WI38 (cell line): ENCODE data around the gene SORL1.
A peak's percentile ranks its signal among the peaks of the same experiment; 100 is the strongest.

Source experiments
- H3K4me3 ChIP-seq: 2 replicates; pipeline ENCODE4 v1.5.1; 2011; ENCODE audit warnings: low read depth, mild to moderate bottlenecking, control low read depth, low read length
- TF ChIP-seq, protein P1 (sequence below): IDR thresholded peaks from 2 replicates; pipeline ENCODE4 v1.5.1; 2012; ENCODE audit warnings: low read depth, mild to moderate bottlenecking, control low read depth, low read length

Gene SORL1

DNA sequence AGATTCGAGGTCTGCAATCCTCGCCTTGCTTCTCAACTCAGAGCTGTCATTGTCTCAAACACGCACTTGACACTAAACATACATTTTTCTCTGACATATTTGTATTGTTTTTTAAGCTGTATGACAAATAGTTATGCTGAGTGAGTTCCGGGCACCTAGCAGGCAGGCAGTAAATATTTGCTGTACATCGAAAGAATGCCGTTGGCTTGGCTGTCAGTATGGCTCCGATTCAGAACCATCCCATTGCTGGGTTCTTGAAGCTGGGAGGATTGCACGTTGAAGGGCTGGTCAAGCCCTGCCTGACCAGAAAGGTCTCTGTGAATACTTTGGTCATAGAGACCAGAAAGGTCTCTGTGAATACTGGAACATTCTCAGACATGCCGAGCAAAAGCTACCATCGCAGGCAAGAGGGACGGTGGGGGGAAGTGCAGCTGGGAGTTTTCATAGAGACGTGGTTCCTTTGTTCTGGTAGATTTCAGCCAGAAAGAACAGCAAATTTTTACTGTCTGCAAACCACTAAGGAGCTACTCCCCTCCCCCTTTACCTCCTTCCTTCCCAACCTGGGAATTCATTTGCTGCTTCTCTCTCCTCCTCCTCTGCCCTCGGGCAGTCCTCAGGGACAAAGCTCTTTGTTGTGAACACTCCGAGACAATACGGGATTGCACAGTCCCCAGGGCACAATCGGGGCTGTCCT, 202.9 kb downstream of the SORL1 start:
- TF ChIP-seq, protein P1, sequence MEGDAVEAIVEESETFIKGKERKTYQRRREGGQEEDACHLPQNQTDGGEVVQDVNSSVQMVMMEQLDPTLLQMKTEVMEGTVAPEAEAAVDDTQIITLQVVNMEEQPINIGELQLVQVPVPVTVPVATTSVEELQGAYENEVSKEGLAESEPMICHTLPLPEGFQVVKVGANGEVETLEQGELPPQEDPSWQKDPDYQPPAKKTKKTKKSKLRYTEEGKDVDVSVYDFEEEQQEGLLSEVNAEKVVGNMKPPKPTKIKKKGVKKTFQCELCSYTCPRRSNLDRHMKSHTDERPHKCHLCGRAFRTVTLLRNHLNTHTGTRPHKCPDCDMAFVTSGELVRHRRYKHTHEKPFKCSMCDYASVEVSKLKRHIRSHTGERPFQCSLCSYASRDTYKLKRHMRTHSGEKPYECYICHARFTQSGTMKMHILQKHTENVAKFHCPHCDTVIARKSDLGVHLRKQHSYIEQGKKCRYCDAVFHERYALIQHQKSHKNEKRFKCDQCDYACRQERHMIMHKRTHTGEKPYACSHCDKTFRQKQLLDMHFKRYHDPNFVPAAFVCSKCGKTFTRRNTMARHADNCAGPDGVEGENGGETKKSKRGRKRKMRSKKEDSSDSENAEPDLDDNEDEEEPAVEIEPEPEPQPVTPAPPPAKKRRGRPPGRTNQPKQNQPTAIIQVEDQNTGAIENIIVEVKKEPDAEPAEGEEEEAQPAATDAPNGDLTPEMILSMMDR = no peak
- peak overlapping the region; percentile 58 for H3K4me3 ChIP-seq

DNA sequence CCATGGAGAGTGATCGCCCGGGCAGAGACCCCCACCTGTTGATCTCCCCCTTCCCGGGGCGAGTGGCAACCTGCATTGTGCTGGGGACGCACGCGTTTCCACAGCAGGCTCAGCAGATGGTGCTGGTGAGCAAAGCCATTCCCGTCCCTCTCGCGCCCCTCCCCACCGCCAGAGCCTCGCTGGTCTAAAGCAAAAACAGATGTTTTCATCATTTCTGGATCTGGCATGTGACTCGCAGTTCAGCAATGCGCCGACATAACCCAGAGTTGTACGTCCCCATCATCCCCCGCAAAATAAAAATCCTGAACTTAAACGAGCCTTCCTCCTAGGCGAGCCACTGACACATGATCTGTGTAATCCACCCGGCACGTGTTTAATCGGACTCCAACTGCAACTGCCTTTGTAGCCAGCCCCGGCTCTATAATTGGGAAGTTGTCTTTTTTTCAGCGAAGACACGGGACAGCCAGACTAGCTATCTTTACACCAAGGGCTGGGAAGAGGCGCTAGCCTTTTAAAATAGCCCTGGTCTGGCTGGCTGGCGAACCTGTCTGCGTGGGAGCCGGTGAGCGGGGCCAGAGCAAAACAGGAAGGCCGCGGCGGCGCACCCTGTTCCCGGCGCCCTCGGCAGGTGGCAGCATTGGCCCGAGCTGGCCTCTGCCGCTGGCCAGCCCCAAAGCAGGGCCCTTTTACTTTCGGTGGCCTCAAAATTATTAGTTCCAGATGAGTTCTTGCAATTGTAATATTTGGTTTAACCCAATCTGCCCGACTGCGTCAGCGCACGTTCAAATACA, 203.6 kb downstream of the SORL1 start:
- H3K4me3 ChIP-seq = peak overlapping the region; percentile 58

DNA sequence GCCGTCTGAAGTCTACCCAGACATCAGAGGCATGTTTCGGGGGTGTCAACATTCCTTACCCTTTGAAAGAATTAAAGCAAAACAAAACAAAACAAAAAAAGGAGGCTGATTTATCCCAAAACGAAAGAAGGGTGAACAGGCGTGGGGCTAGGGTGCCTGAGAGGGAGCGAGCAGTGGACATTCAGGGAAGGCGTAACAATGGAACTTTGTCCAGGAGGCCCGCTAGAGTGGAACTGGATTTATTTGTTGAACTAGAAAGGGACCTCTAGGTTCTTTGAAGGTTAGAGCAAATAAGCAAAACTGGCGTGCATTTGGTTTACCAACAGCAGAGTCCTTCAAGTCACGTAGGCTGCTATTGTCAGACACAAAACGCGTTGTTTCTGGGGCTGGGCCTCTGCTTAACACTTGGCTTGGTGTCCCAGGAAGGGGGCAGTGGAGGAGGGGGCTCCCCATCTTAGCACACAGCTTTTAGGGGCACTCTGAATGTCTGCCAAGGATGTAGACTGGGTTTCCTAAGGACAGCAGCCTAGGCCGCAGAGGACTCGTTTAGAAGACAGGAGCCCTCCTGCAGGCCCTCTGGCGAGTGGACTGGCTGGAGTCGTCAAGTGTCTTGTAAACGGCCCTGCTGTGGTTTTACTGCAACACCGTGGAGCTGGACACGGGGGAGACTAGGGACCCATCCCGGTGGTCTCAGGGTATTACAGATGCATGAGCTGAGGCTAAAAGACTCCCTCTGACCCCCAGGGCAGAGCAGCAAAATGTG, 204.4 kb downstream of the SORL1 start:
- peak overlapping the region; percentile 45 for H3K4me3 ChIP-seq
- TF ChIP-seq, protein P1 = no peak

More for the DNA sequence above, 203.6 kb downstream of the SORL1 start:
- TF ChIP-seq, protein P1 = peak; percentile 87

DNA sequence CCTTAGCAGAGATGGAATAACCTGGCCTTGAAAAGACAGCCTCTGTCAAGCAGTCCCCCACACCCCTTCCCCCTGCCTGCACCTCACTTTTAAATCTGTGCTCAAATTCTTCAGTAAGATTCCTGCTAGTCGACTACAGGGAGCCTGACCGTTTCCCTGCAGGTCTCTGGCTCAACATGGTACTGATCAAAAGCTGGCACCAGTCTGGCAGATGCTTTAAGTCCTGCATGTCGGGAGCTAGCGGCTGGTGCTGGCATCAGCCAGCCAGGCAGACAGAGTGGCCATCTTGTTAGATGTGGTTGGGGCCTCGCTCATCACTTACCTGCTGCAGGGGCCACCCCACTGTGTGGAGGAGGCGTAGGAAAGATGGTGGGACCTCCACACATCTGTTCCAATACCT, 205.0 kb downstream of the SORL1 start:
- TF ChIP-seq, protein P1 = no peak
- H3K4me3 ChIP-seq = no peak overlapping the region

DNA sequence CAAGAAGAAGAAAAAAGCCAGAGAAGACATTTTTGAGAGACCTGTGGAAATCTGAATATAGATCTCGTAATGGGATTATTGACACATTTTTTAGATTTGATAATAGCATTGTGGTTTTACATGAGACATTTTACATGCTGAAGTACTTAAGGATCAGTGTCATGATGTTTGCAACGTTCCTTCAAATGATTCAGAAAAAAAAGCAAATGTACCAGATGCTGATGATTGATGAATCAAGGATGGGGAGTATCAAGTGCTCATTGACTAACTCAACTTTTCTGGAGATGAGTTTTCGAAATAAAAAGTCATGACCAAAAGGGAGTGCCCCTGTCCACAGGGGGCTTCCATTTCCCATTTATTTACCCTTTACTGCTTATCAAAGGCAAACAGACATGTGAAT, 207.7 kb downstream of the SORL1 start:
- TF ChIP-seq, protein P1 = no peak

DNA sequence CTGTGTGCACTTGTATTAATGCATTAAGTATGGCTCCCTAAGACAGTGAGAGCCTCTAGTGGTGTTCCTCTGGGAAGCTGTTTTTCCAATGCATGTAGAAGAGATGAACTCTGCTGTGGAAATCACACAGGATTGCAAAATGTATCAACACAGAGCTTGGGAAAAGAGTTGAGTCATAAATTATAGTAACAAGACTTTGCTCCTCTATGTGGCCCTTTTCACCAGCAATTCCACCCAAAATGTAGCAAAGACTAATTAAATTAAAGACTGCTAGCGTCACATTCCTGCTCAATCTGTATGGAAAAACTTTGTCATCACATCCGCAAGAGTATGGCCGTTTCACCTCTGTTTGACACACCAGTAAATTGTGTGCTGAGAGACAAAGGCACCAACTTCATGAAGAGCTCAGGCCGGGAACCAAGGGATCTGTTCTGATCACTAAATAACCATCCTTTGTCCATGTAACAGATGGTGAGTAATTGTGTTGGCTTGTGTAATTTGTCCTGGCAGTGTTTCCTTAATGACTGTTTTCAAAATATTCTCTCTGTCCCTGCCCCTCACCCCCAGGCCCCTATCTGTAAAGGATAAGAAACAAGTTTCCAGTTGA, 209.9 kb downstream of the SORL1 start:
- TF ChIP-seq, protein P1 = 0 out of 2 replicates have a peak, but pooled peaks have one; percentile 13
- H3K4me3 ChIP-seq = no peak overlapping the region

More for the DNA sequence above, 207.7 kb downstream of the SORL1 start:
- H3K4me3 ChIP-seq = no peak overlapping the region
